ENCODE measurements around the gene CES2. TPM values are rescaled to one million over a fixed set of nuclear protein-coding genes. Genes with fewer than 3 reads are reported as not detected.

CES2 gene
- total RNA-seq, 1 experiment from 2014 or later = 35.4 TPM

DNA sequence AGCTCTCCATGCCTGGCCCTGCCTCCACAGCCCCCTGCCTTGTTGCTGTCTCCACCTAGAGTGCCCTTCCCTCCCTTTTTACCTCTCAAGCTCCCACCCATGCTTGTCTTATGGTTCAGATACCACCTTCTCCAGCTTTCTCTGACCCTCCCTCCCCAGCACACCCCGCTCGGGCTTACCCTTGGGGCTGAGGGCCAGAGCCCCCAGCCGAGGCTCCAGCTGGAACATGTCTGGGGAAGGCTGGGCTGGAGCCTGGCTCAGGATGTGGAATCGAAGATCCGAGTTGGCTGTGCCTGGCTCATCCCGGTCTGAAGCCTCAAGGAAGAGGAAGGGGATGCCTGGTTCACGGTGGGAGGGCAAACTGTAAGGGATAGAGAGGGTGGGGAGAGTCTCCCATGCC, 20.3 kb upstream of the CES2 start:
- no peak overlapping the region for H3K4me3 ChIP-seq (replicated peaks in 1 of 2; ENCODE audit: low read depth in 1 of 2, low read length in 2 of 2)
- ChIA-PET RAD21 (ENCODE audit: low non-redundant PET in 1 of 2, low total read pairs in 2 of 2, uncharacterized antibody in 2 of 2, unreplicated experiment in 2 of 2) (no interaction called here), CTCF (interaction anchor here (0.8 kb wide), 1 partner anchor 14 kb away, joined by 3 read pairs; no protein-coding TSS in a partner anchor), POLR2A (no interaction called here)
- no TSS peak for BruUV-seq (replicated peaks)
- ATAC-seq (no peak), DNase-seq (ENCODE audit: low read depth, low spot score) (no peak)
- no peaks in the 10 kb centered on the region for H3K27me3 ChIP-seq (ENCODE audit: insufficient read depth, low read length)
- H3K9me2 ChIP-seq (ENCODE audit: insufficient read depth) = no peaks in the 10 kb centered on the region
- no peak overlapping the region for H2AFZ ChIP-seq (ENCODE audit: low read depth, low read length, poor library complexity, severe bottlenecking)
- H3K9me3 ChIP-seq (ENCODE audit: control insufficient read depth in 1 of 2, insufficient read depth in 1 of 2, low read depth in 1 of 2, low read length in 2 of 2) = no peaks in the 10 kb centered on the region
- no peaks in the 10 kb centered on the region for H4K20me1 ChIP-seq (ENCODE audit: insufficient read depth)
- no peak overlapping the region for H3K4me2 ChIP-seq (ENCODE audit: low read length)
- TF ChIP-seq, protein P1, sequence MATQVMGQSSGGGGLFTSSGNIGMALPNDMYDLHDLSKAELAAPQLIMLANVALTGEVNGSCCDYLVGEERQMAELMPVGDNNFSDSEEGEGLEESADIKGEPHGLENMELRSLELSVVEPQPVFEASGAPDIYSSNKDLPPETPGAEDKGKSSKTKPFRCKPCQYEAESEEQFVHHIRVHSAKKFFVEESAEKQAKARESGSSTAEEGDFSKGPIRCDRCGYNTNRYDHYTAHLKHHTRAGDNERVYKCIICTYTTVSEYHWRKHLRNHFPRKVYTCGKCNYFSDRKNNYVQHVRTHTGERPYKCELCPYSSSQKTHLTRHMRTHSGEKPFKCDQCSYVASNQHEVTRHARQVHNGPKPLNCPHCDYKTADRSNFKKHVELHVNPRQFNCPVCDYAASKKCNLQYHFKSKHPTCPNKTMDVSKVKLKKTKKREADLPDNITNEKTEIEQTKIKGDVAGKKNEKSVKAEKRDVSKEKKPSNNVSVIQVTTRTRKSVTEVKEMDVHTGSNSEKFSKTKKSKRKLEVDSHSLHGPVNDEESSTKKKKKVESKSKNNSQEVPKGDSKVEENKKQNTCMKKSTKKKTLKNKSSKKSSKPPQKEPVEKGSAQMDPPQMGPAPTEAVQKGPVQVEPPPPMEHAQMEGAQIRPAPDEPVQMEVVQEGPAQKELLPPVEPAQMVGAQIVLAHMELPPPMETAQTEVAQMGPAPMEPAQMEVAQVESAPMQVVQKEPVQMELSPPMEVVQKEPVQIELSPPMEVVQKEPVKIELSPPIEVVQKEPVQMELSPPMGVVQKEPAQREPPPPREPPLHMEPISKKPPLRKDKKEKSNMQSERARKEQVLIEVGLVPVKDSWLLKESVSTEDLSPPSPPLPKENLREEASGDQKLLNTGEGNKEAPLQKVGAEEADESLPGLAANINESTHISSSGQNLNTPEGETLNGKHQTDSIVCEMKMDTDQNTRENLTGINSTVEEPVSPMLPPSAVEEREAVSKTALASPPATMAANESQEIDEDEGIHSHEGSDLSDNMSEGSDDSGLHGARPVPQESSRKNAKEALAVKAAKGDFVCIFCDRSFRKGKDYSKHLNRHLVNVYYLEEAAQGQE (IDR thresholded peaks at IDR 0.05; ENCODE audit: low read depth) = no peak
- TF ChIP-seq CBX3 (IDR thresholded peaks at IDR 0.05; ENCODE audit: low read depth) (no peak), JUND (IDR thresholded peaks at IDR 0.05) (no peak)
- H3K36me3 ChIP-seq (ENCODE audit: control insufficient read depth in 1 of 2, insufficient read depth in 2 of 2, low read length in 2 of 2) = no peaks in the 10 kb centered on the region
- H3K27ac ChIP-seq (ENCODE audit: low read depth, low read length) = no peak overlapping the region
- intact Hi-C loops (cut with micrococcal nuclease) = no loop called here
- H3K9ac ChIP-seq (ENCODE audit: low read length) = no peak overlapping the region
- no peaks in the 10 kb centered on the region for H3K79me2 ChIP-seq (ENCODE audit: insufficient read depth, low read length)
- H3K4me1 ChIP-seq (ENCODE audit: control insufficient read depth in 1 of 2, insufficient read depth in 2 of 2, low read length in 2 of 2) = peaks cover 0 to 8% of the 10 kb centered on the region in 2 experiments; a peak in 2 of 4 replicates

- ChIA-PET POLR2A (no interaction called here), CTCF (no interaction called here), RAD21 (ENCODE audit: low non-redundant PET in 1 of 2, low total read pairs in 2 of 2, uncharacterized antibody in 2 of 2, unreplicated experiment in 2 of 2) (no interaction called here)
- H3K79me2 ChIP-seq (ENCODE audit: insufficient read depth, low read length) = no peaks in the 10 kb centered on the region
- H3K4me2 ChIP-seq (ENCODE audit: low read length) = no peak overlapping the region
- no peaks in the 10 kb centered on the region for H4K20me1 ChIP-seq (ENCODE audit: insufficient read depth)
- no peaks in the 10 kb centered on the region for H3K36me3 ChIP-seq (ENCODE audit: control insufficient read depth in 1 of 2, insufficient read depth in 2 of 2, low read length in 2 of 2)
- no peaks in the 10 kb centered on the region for H3K27me3 ChIP-seq (ENCODE audit: insufficient read depth, low read length)
- H2AFZ ChIP-seq (ENCODE audit: low read depth, low read length, poor library complexity, severe bottlenecking) = no peak overlapping the region
- no peak overlapping the region for H3K27ac ChIP-seq (ENCODE audit: low read depth, low read length)
- no peaks in the 10 kb centered on the region for H3K9me2 ChIP-seq (ENCODE audit: insufficient read depth)
- DNase-seq (ENCODE audit: low read depth, low spot score) = no peak
- intact Hi-C loops (cut with micrococcal nuclease) = no loop called here
- ATAC-seq = no peak
- no peak overlapping the region for H3K4me3 ChIP-seq (replicated peaks in 1 of 2; ENCODE audit: low read depth in 1 of 2, low read length in 2 of 2)
- H3K4me1 ChIP-seq (ENCODE audit: control insufficient read depth in 1 of 2, insufficient read depth in 2 of 2, low read length in 2 of 2) = peaks cover 0 to 1% of the 10 kb centered on the region in 2 experiments; a peak in 1 of 4 replicates
- no TSS peak for BruUV-seq (replicated peaks)
- no peak overlapping the region for H3K9ac ChIP-seq (ENCODE audit: low read length)
- no peaks in the 10 kb centered on the region for H3K9me3 ChIP-seq (ENCODE audit: control insufficient read depth in 1 of 2, insufficient read depth in 1 of 2, low read depth in 1 of 2, low read length in 2 of 2)
- TF ChIP-seq ZFX (IDR thresholded peaks at IDR 0.05) (no peak), RAD21 (IDR thresholded peaks at IDR 0.05; ENCODE audit: low read depth) (no peak), CTCF (IDR thresholded peaks at IDR 0.05 in 2 of 3, conservative IDR thresholded peaks at IDR 0.05 in 1 of 3; ENCODE audit: borderline replicate concordance in 1 of 3, insufficient read depth in 1 of 3, low read depth in 2 of 3, low read length in 2 of 3) (no peak), POLR2A (IDR thresholded peaks at IDR 0.05; ENCODE audit: borderline replicate concordance, extremely low read depth, insufficient read depth, insufficient read length) (no peak), ATF3 (IDR thresholded peaks at IDR 0.05) (no peak), ELF1 (IDR thresholded peaks at IDR 0.05; ENCODE audit: borderline replicate concordance, low read depth) (no peak), TCF7L2 (IDR thresholded peaks at IDR 0.05; ENCODE audit: borderline replicate concordance, extremely low read depth, insufficient read depth, insufficient read length) (no peak), FOSL1 (IDR thresholded peaks at IDR 0.05; ENCODE audit: low read depth) (no peak), YY1 (IDR thresholded peaks at IDR 0.05; ENCODE audit: extremely low read depth, insufficient replicate concordance, low read depth, low read length) (no peak), CEBPB (IDR thresholded peaks at IDR 0.05; ENCODE audit: low read depth) (no peak), POLR2AphosphoS5 (IDR thresholded peaks at IDR 0.05; ENCODE audit: low read depth, low read length) (no peak), JUND (IDR thresholded peaks at IDR 0.05) (no peak), CBX3 (IDR thresholded peaks at IDR 0.05; ENCODE audit: low read depth) (no peak)
Observed at GRCh38 chr16:66916518-66916917, 18.8 kb upstream of the CES2 start.

All from HCT116 (cell line).